ENCODE measurements around the gene PRPSAP2. TPM values are rescaled to one million over a fixed set of nuclear protein-coding genes. Genes with fewer than 3 reads are reported as not detected.

Gene PRPSAP2
- polyA plus RNA-seq, 4 donors = 30.2 to 43.2 (median 30.6) TPM

- Histone ChIP-seq H3K9me3 (ENCODE audit: control insufficient read depth in 2 of 2, insufficient read depth in 1 of 2, low read depth in 1 of 2, low read length in 1 of 2) (no peaks in the 10 kb centered on the region), H3K4me3 (ENCODE audit: low read depth in 1 of 3, low read length in 3 of 3) (no peak overlapping the region), H3K4me1 (ENCODE audit: control insufficient read depth in 3 of 3, insufficient read depth in 2 of 3, low read depth in 1 of 3, low read length in 2 of 3) (peaks cover 0 to 27% (median 6%) of the 10 kb centered on the region in 3 donors), H3K27ac (ENCODE audit: low read depth in 1 of 3, low read length in 2 of 3) (no peak overlapping the region), H3K27me3 (ENCODE audit: control insufficient read depth in 3 of 3, insufficient read depth in 3 of 3, low read length in 3 of 3) (no peaks in the 10 kb centered on the region), H3K36me3 (ENCODE audit: control insufficient read depth in 3 of 3, insufficient read depth in 2 of 3, low read depth in 1 of 3, low read length in 3 of 3) (peaks cover 3 to 90% (median 10%) of the 10 kb centered on the region in 3 donors)
- FAIRE-seq (no peak), DNase-seq (no peak)
- 79 to 88% (median 87%) methylated on average over 18 to 19 of the region's 19 CpGs for WGBS, 3 donors
These were observed 119.7 kb downstream of the PRPSAP2 start for GRCh38 chr17:18977646-18978045.

GRCh38 chr17:18978050-18978449 is 120.1 kb downstream of the PRPSAP2 start:
- H3K4me1 ChIP-seq (ENCODE audit: control insufficient read depth in 3 of 3, insufficient read depth in 2 of 3, low read depth in 1 of 3, low read length in 2 of 3) = peaks cover 3 to 31% (median 8%) of the 10 kb centered on the region in 3 donors
- FAIRE-seq = no peak

GRCh38 chr17:18978655-18979054 is 120.7 kb downstream of the PRPSAP2 start:
- Histone ChIP-seq H3K4me3 (ENCODE audit: low read depth in 1 of 3, low read length in 3 of 3) (no peak overlapping the region), H3K9me3 (ENCODE audit: control insufficient read depth in 2 of 2, insufficient read depth in 1 of 2, low read depth in 1 of 2, low read length in 1 of 2) (no peaks in the 10 kb centered on the region), H3K27ac (ENCODE audit: low read depth in 1 of 3, low read length in 2 of 3) (no peak overlapping the region), H3K36me3 (ENCODE audit: control insufficient read depth in 3 of 3, insufficient read depth in 2 of 3, low read depth in 1 of 3, low read length in 3 of 3) (peaks cover 3 to 90% (median 13%) of the 10 kb centered on the region in 3 donors), H3K27me3 (ENCODE audit: control insufficient read depth in 3 of 3, insufficient read depth in 3 of 3, low read length in 3 of 3) (no peaks in the 10 kb centered on the region), H3K4me1 (ENCODE audit: control insufficient read depth in 3 of 3, insufficient read depth in 2 of 3, low read depth in 1 of 3, low read length in 2 of 3) (peaks cover 4 to 37% (median 8%) of the 10 kb centered on the region in 3 donors)
- 94 to 97% (median 95%) methylated on average over 16 to 17 of the region's 17 CpGs for WGBS, 3 donors
- DNase-seq (no peak), FAIRE-seq (no peak)

More at GRCh38 chr17:18978050-18978449, 120.1 kb downstream of the PRPSAP2 start:
- 90 to 91% (median 90%) methylated on average over 13 of the region's 13 CpGs for WGBS, 3 donors
- H3K36me3 ChIP-seq (ENCODE audit: control insufficient read depth in 3 of 3, insufficient read depth in 2 of 3, low read depth in 1 of 3, low read length in 3 of 3) = peaks cover 3 to 90% (median 10%) of the 10 kb centered on the region in 3 donors
- no peak overlapping the region for H3K27ac ChIP-seq (ENCODE audit: low read depth in 1 of 3, low read length in 2 of 3)
- H3K27me3 ChIP-seq (ENCODE audit: control insufficient read depth in 3 of 3, insufficient read depth in 3 of 3, low read length in 3 of 3) = no peaks in the 10 kb centered on the region
- H3K9me3 ChIP-seq (ENCODE audit: control insufficient read depth in 2 of 2, insufficient read depth in 1 of 2, low read depth in 1 of 2, low read length in 1 of 2) = no peaks in the 10 kb centered on the region
- H3K4me3 ChIP-seq (ENCODE audit: low read depth in 1 of 3, low read length in 3 of 3) = no peak overlapping the region
- no peak for DNase-seq

Other genes with a start within 250 kb of the PRPSAP2 start
- gene TBC1D28, start 213.7 kb upstream of the PRPSAP2 start, polyA plus RNA-seq = not detected
- gene FOXO3B, start 175.8 kb upstream of the PRPSAP2 start, polyA plus RNA-seq = 1 to 10 TPM in 2 of 4 donors, not detected in 2; 1.1 to 2.6 TPM
- under 1 TPM in 3 of 4 donors, not detected in 1; 0.16 to 0.62 (median 0.22) TPM for gene FBXW10, start 114.1 kb upstream of the PRPSAP2 start, polyA plus RNA-seq
- gene TVP23B, start 76.9 kb upstream of the PRPSAP2 start, polyA plus RNA-seq = 10 to 100 TPM; 20.5 to 69.5 (median 26.4) TPM
- gene SLC5A10, start 94.0 kb downstream of the PRPSAP2 start, polyA plus RNA-seq = under 1 TPM in 3 of 4 donors, not detected in 1; 0.09 to 0.27 (median 0.22) TPM
- gene FAM83G, start 146.6 kb downstream of the PRPSAP2 start, polyA plus RNA-seq = 10 to 100 TPM; 17.1 to 37.3 (median 29.1) TPM
- gene GRAP, start 188.8 kb downstream of the PRPSAP2 start, polyA plus RNA-seq = 1 to 10 TPM in 3 of 4 donors, not detected in 1; 2.7 to 8.1 (median 5.9) TPM

Data from small intestine (tissue), 7 donors.